ENCODE data around the gene SIRT2.

The SIRT2 gene

DNA sequence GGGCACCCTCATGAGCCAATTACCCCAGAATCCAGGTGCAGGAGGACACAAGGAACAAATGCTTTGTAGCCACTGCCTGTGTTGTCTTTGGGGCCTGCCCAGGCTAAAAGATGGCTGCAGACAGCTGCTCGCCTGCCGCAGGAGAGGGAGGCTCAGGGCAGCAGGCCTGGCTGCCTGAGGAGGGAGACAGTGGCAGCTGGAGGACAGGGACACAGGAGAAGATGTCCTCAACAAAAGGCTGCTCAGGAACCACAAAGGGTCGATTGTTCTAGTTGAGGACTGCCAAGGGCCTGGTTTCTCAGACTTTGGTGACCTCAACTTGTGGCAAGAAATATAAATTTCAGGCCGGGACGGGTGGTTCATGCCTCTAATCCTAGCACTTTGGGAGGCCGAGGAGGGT is 7.6 kb downstream of the SIRT2 start:
- Histone ChIP-seq H3K27me3 (ENCODE audit: insufficient read depth, poor library complexity, severe bottlenecking) (no peaks in the 10 kb centered on the region), H3K27ac (replicated peaks) (no peak overlapping the region), H3K4me3 (replicated peaks; ENCODE audit: insufficient read depth, low read length) (no peak overlapping the region)
- DNase-seq (ENCODE audit: low read depth in 1 of 2, low spot score in 1 of 2): no peak
- TF ChIP-seq SPI1 (IDR thresholded peaks at IDR 0.05; ENCODE audit: borderline replicate concordance, low read depth): no peak
- TF ChIP-seq, protein P1, sequence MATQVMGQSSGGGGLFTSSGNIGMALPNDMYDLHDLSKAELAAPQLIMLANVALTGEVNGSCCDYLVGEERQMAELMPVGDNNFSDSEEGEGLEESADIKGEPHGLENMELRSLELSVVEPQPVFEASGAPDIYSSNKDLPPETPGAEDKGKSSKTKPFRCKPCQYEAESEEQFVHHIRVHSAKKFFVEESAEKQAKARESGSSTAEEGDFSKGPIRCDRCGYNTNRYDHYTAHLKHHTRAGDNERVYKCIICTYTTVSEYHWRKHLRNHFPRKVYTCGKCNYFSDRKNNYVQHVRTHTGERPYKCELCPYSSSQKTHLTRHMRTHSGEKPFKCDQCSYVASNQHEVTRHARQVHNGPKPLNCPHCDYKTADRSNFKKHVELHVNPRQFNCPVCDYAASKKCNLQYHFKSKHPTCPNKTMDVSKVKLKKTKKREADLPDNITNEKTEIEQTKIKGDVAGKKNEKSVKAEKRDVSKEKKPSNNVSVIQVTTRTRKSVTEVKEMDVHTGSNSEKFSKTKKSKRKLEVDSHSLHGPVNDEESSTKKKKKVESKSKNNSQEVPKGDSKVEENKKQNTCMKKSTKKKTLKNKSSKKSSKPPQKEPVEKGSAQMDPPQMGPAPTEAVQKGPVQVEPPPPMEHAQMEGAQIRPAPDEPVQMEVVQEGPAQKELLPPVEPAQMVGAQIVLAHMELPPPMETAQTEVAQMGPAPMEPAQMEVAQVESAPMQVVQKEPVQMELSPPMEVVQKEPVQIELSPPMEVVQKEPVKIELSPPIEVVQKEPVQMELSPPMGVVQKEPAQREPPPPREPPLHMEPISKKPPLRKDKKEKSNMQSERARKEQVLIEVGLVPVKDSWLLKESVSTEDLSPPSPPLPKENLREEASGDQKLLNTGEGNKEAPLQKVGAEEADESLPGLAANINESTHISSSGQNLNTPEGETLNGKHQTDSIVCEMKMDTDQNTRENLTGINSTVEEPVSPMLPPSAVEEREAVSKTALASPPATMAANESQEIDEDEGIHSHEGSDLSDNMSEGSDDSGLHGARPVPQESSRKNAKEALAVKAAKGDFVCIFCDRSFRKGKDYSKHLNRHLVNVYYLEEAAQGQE (IDR thresholded peaks at IDR 0.05; ENCODE audit: insufficient replicate concordance, low read depth): no peak
- no peak for TF ChIP-seq GABPA (IDR thresholded peaks at IDR 0.05; ENCODE audit: low read depth)
- no peak for TF ChIP-seq POLR2AphosphoS5 (IDR thresholded peaks at IDR 0.05; ENCODE audit: low read depth)
- TF ChIP-seq, protein P2, sequence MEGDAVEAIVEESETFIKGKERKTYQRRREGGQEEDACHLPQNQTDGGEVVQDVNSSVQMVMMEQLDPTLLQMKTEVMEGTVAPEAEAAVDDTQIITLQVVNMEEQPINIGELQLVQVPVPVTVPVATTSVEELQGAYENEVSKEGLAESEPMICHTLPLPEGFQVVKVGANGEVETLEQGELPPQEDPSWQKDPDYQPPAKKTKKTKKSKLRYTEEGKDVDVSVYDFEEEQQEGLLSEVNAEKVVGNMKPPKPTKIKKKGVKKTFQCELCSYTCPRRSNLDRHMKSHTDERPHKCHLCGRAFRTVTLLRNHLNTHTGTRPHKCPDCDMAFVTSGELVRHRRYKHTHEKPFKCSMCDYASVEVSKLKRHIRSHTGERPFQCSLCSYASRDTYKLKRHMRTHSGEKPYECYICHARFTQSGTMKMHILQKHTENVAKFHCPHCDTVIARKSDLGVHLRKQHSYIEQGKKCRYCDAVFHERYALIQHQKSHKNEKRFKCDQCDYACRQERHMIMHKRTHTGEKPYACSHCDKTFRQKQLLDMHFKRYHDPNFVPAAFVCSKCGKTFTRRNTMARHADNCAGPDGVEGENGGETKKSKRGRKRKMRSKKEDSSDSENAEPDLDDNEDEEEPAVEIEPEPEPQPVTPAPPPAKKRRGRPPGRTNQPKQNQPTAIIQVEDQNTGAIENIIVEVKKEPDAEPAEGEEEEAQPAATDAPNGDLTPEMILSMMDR (IDR thresholded peaks at IDR 0.05; ENCODE audit: insufficient read depth, low read length): no peak

DNA sequence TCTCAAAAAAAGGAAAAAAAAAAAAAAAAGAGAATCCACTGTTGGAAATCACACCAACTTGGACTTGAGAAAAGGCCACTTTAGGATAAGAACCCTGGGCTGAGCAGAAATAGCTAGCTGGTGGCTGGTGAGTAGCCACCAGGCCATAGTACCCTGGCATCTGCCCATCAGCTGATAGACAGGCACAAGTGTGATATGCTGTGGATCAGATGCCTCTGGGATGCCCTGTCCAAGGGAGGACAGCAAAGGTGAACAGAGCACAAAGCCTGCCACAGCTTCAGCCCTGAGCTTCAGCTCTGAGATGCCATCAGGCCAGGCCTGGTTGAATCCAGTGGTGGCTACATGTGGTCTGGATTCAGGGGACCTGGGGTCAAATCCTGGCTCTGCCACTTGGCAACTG is 8.7 kb downstream of the SIRT2 start:
- TF ChIP-seq GABPA (IDR thresholded peaks at IDR 0.05; ENCODE audit: low read depth) (no peak), SPI1 (IDR thresholded peaks at IDR 0.05; ENCODE audit: borderline replicate concordance, low read depth) (no peak), POLR2AphosphoS5 (IDR thresholded peaks at IDR 0.05; ENCODE audit: low read depth) (no peak)
- TF ChIP-seq, protein P2 (IDR thresholded peaks at IDR 0.05; ENCODE audit: insufficient read depth, low read length): no peak
- TF ChIP-seq, protein P1 (IDR thresholded peaks at IDR 0.05; ENCODE audit: insufficient replicate concordance, low read depth): no peak
- H3K27ac ChIP-seq (replicated peaks): no peak overlapping the region
- DNase-seq (ENCODE audit: low read depth in 1 of 2, low spot score in 1 of 2): no peak
- no peaks in the 10 kb centered on the region for H3K27me3 ChIP-seq (ENCODE audit: insufficient read depth, poor library complexity, severe bottlenecking)
- H3K4me3 ChIP-seq (replicated peaks; ENCODE audit: insufficient read depth, low read length): no peak overlapping the region

DNA sequence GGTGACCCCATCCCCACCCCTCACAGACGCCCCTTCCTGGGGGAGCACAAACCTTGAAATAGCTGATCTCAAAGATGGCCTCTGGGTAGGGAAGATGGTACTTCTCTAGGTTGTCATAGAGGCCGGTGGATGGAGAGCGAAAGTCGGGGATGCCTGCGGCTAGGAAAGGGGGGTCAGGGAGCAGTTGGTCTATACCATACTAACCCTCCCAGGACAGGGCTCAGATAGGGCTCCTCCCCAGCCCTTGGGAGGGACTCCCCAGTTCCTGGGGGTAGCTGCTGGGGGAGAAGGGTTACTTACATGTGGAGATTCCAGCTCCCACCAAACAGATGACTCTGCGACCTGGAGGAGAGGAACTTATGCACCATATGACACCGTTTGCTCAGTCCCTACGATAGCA is 9.6 kb downstream of the SIRT2 start:
- no peak overlapping the region for H3K27ac ChIP-seq (replicated peaks)
- no peak for DNase-seq (ENCODE audit: low read depth in 1 of 2, low spot score in 1 of 2)
- H3K4me3 ChIP-seq (replicated peaks; ENCODE audit: insufficient read depth, low read length): no peak overlapping the region
- no peaks in the 10 kb centered on the region for H3K27me3 ChIP-seq (ENCODE audit: insufficient read depth, poor library complexity, severe bottlenecking)
- TF ChIP-seq GABPA (IDR thresholded peaks at IDR 0.05; ENCODE audit: low read depth) (no peak), POLR2AphosphoS5 (IDR thresholded peaks at IDR 0.05; ENCODE audit: low read depth) (no peak), SPI1 (IDR thresholded peaks at IDR 0.05; ENCODE audit: borderline replicate concordance, low read depth) (no peak)
- TF ChIP-seq, protein P1 (IDR thresholded peaks at IDR 0.05; ENCODE audit: insufficient replicate concordance, low read depth): no peak
- TF ChIP-seq, protein P2 (IDR thresholded peaks at IDR 0.05; ENCODE audit: insufficient read depth, low read length): no peak

All from HL-60 (cell line).